Adrenal gland (tissue), 12 donors: ENCODE results near the gene ABTB2. TPM values are rescaled to one million over a fixed set of nuclear protein-coding genes. Genes with fewer than 3 reads are reported as not detected.
A peak's percentile ranks its signal among the peaks of the same experiment; 100 is the strongest.

Experiments used
- DNase-seq, 7 donors: peaks; one replicate each; pipeline ENCODE4 v3.0.0-alpha.2; 2019 to 2020
- H3K27ac ChIP-seq, 5 donors: fragments of 200-600 bp; sonication (generic) in 4 of 5; 1 replicate in 3 of 5; 2 replicates in 2 of 5; pipeline versions ENCODE4 v1.5.1 to v1.8.0; 2016 to 2020; ENCODE audit warnings: mild to moderate bottlenecking in 1 of 5
- H3K27me3 ChIP-seq: fragments of 200-600 bp; 2 replicates; pipeline ENCODE4 v1.8.0; 2021
- H3K36me3 ChIP-seq, 2 donors: fragments of 200-600 bp; replicated peaks in 1 of 2; 1 replicate in 1 of 2; 2 replicates in 1 of 2; pipeline versions ENCODE4 v1.5.1 to v1.8.0; 2018 to 2022
- H3K4me1 ChIP-seq, 2 donors: fragments of 200-600 bp; replicated peaks in 1 of 2; 1 replicate in 1 of 2; 2 replicates in 1 of 2; pipeline versions ENCODE4 v1.5.1 to v1.8.0; 2018 to 2021
- H3K4me3 ChIP-seq, 4 donors: fragments of 200-600 bp; sonication (generic) in 3 of 4; one replicate each; pipeline ENCODE4 v1.5.1; 2016 to 2018
- H3K9me3 ChIP-seq, 3 donors: fragments of 200-600 bp; sonication (generic) in 1 of 3; replicated peaks in 1 of 3; 1 replicate in 2 of 3; 2 replicates in 1 of 3; pipeline versions ENCODE4 v1.5.1 to v1.8.0; 2016 to 2021
- POLR2A ChIP-seq, 2 donors: fragments of 450-650 bp; IDR thresholded peaks; one replicate each; pipeline ENCODE4 v1.6.1; 2017; ENCODE audit warnings: antibody characterized with exemption in 2 of 2, mild to moderate bottlenecking in 2 of 2, moderate library complexity in 1 of 2
- WGBS, 4 donors: extraction: QIAGEN DNeasy Blood & Tissue Kit in 2 of 4; methylation state at CpG; one replicate each; pipeline versions ENCODE4 v1.1.5 to v1.1.7; 2013 to 2017; 5-methylcytosine and 5-hydroxymethylcytosine counted together
- intact Hi-C, 2 donors: fragments of 100-400 bp; cut with DNase I; formaldehyde crosslinking; loops; one replicate each; pipeline versions ENCODE4 v1.14.1 to v1.15.0; 2022 to 2023
- polyA plus RNA-seq, 3 donors: library from polyadenylated mRNA; stranded (reverse); fragments of 200-250 nt in 2 of 3; fragments of 350-450 nt in 1 of 3; fragmentation: Illumina TruSeq in 1 of 3; extraction: RNeasy Lipid Tissue Mini Kit (QIAGEN cat#74804) in 1 of 3; gene quantifications; one replicate each; pipeline ENCODE4 v1.2.3, GENCODE V29; 2013 to 2014
- total RNA-seq, 9 donors: library from RNA; depleted of rRNA in 4 of 9; stranded (reverse); fragments of >200 nt in 4 of 9; fragments of 120-200 nt in 1 of 9; fragmentation: NEBNext Ultra II Directional in 1 of 9; extraction: Animal tissue kit (Norgen Biotek cat#: 25700) in 1 of 9; gene quantifications; one replicate each; pipeline versions ENCODE4 v1.1.0 to v1.2.4, GENCODE V29; 2013 to 2023
- TF ChIP-seq, protein P1 (sequence below), 6 experiments: fragments of 450-650 bp in 4 of 6; fragments of 200-600 bp in 2 of 6; sonication (generic) in 1 of 6; IDR thresholded peaks; 1 replicate in 5 of 6; 2 replicates in 1 of 6; pipeline versions ENCODE4 v1.5.1 to v1.8.0; 2016 to 2021; ENCODE audit warnings: antibody characterized with exemption in 6 of 6, mild to moderate bottlenecking in 2 of 6, moderate library complexity in 1 of 6
- donor health status: healthy with polysubstance abuse.
- donor health status: Bipolar disorder and iron deficiency.
- donor health status: DM: yes; HTN: yes; CAD: no.
- donor health status: DM: no; HTN: no; CAD: no.
- donor health status: DM: no; HTN: no; CAD: no.
- donor health status: DM: yes; HTN: yes; CAD: no.

Gene ABTB2
- total and polyA plus RNA-seq, 12 donors: 1.9 to 32.3 (median 6.1) TPM

DNA sequence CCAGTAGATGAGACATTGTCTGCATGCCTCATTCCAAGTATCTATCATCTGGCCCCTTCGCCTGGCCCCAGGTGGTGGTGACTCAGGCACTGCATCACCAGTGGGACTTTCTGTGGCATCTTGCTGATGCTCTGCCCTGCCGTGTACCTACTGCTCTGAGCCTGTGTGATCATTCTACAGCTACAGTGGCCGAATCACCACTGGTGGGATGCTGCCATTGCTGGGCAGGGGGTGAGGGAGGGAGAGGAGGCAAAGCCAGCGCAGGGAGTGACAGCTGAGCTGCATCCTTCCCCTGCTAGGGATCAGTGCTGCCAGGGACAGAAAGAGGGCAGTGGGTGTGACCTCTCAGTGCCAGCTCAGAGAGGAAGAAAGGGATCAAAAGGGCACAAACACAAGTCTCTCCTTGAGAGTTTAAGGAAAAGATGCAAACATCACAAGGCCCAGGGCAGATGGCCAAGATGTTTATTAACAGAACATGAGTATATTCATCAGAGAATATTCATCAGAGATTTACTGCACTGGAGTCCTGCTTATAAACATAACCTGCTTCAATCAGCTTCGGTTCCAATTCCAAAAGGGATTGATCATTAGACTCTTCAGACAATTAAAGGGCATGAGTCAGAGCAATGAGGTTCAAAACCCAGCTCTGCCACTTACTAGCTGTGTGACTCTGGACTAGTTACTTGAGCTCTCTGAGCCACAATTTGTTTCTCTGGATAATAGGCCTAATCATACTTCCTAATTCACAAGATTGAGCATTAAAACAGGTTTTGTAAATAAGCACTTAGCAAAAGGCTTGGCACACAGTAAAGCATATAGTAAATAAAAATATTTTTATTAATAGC is 142.6 kb downstream of the ABTB2 start:
- TF ChIP-seq, protein P1, sequence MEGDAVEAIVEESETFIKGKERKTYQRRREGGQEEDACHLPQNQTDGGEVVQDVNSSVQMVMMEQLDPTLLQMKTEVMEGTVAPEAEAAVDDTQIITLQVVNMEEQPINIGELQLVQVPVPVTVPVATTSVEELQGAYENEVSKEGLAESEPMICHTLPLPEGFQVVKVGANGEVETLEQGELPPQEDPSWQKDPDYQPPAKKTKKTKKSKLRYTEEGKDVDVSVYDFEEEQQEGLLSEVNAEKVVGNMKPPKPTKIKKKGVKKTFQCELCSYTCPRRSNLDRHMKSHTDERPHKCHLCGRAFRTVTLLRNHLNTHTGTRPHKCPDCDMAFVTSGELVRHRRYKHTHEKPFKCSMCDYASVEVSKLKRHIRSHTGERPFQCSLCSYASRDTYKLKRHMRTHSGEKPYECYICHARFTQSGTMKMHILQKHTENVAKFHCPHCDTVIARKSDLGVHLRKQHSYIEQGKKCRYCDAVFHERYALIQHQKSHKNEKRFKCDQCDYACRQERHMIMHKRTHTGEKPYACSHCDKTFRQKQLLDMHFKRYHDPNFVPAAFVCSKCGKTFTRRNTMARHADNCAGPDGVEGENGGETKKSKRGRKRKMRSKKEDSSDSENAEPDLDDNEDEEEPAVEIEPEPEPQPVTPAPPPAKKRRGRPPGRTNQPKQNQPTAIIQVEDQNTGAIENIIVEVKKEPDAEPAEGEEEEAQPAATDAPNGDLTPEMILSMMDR (IDR thresholded peaks at IDR 0.05): no peak
- no peak for TF ChIP-seq POLR2A (IDR thresholded peaks at IDR 0.05)
- peak; percentile 42 to 81 (median 59) for DNase-seq

DNA sequence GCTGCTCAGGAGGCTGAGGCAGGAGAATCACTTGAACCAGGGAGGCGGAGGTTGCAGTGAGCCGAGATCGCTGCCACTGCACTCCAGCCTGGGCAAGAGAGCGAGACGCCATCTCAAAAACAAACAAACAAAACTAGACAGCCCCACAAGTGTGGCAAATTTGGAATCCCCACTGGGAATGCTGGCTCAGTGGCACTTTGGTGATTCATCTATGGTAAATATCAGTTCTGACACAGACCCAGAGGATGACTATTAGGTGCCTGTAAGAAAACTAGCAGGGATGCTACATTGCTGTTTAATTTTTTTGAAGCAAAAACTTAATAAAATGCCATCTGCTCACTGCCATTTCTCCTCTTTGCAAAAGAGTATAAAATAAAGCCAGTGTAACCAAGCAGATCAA is 144.4 kb downstream of the ABTB2 start:
- Histone ChIP-seq H3K4me1 (peaks cover 0 to 31% of the 10 kb centered on the region in 2 donors), H3K27me3 (no peaks in the 10 kb centered on the region), H3K9me3 (no peaks in the 10 kb centered on the region), H3K4me3 (no peak overlapping the region), H3K36me3 (no peaks in the 10 kb centered on the region), H3K27ac (peak overlapping the region in 3 of 5 donors; percentile 24 to 83 (median 76))
- WGBS, 4 donors: 70 to 100% (median 93%) methylated on average over 2 to 5 of the region's 5 CpGs
- DNase-seq: peak in 1 of 7 donors; percentile 24
- intact Hi-C loops: no loop called here
- TF ChIP-seq, protein P1 (IDR thresholded peaks at IDR 0.05): no peak
- no peak for TF ChIP-seq POLR2A (IDR thresholded peaks at IDR 0.05)

More for the DNA sequence above, 142.6 kb downstream of the ABTB2 start:
- intact Hi-C loops: no loop called here
- peaks cover 0 to 31% of the 10 kb centered on the region in 2 donors for H3K4me1 ChIP-seq
- no peak overlapping the region for H3K4me3 ChIP-seq
- peak overlapping the region in 2 of 5 donors; percentile 57 to 76 for H3K27ac ChIP-seq
- H3K36me3 ChIP-seq: no peaks in the 10 kb centered on the region
- H3K9me3 ChIP-seq: no peaks in the 10 kb centered on the region
- no peaks in the 10 kb centered on the region for H3K27me3 ChIP-seq
- whole genome bisulfite sequencing, 4 donors: 40 to 64% (median 52%) methylated on average over 3 to 5 of the region's 5 CpGs

DNA sequence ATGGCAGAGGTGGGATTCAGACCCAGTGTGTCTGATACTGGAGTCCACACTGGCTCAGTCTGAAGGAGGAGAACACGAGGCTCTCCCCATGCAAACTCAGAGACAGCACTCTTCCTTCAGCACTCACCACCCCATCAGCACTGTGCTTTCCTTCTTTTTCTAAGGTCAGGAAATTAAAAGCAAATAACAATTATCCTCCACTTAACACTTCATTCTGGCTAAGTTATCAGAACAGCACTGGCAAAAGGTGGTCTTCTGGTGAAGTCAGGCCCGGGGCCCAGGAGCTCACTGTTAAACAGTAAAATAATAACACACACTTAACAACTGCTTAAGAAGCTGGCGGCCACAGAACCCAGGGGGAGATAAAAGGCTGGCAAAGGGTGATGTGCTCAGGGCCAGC is 145.2 kb downstream of the ABTB2 start:
- intact Hi-C loops: no loop called here
- TF ChIP-seq POLR2A (IDR thresholded peaks at IDR 0.05): no peak
- TF ChIP-seq, protein P1 (IDR thresholded peaks at IDR 0.05): no peak
- Histone ChIP-seq H3K4me1 (peaks cover 0 to 25% of the 10 kb centered on the region in 2 donors), H3K9me3 (no peaks in the 10 kb centered on the region), H3K36me3 (no peaks in the 10 kb centered on the region), H3K4me3 (no peak overlapping the region), H3K27me3 (no peaks in the 10 kb centered on the region), H3K27ac (peak overlapping the region in 2 of 5 donors; percentile 76 to 83)
- no peak for DNase-seq
- 86 to 95% (median 91%) methylated on average over 3 of the region's 3 CpGs for WGBS, 4 donors

DNA sequence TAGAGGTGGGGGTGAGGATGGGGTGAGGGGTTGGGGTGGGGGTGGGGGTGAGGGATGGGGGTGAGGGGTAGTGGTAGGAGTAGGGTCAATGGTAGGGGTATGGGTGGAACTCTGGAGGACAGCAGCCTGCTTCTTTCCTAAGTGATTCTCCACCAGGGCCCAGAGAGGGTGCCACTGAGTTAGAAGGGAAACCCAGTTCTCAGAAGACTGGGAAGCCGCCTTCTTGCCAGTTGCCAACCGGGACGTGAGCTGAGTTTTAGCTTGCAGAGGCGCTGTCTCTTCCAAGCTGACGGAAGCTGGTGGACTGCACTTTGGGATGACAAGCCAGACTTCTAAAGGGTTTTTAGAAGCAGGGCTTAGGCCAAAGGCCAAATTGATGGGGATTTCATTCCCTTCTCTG is 148.0 kb downstream of the ABTB2 start:
- intact Hi-C loops: no loop called here
- TF ChIP-seq POLR2A (IDR thresholded peaks at IDR 0.05): no peak
- TF ChIP-seq, protein P1 (IDR thresholded peaks at IDR 0.05): no peak
- peaks cover 0 to 15% of the 10 kb centered on the region in 2 donors for H3K4me1 ChIP-seq

More for the DNA sequence above, 148.0 kb downstream of the ABTB2 start:
- Histone ChIP-seq H3K36me3 (no peaks in the 10 kb centered on the region), H3K9me3 (no peaks in the 10 kb centered on the region), H3K27me3 (no peaks in the 10 kb centered on the region), H3K4me3 (no peak overlapping the region), H3K27ac (no peak overlapping the region)
- DNase-seq: no peak
- 58 to 93% (median 83%) methylated on average over 4 to 5 of the region's 5 CpGs for whole genome bisulfite sequencing, 4 donors
